GM12878 (cell line): ENCODE data around the gene CINP. TPM values are rescaled to one million over a fixed set of nuclear protein-coding genes. Genes with fewer than 3 reads are reported as not detected.

Source experiments
- CHD1 ChIP-seq: IDR thresholded peaks from 2 replicates; pipeline ENCODE4 v1.6.1; 2012; ENCODE audit warnings: low read depth, low read length, improper control_type of control experiment
- CREB1 ChIP-seq: IDR thresholded peaks from 2 replicates; pipeline ENCODE4 v1.6.1; 2012; ENCODE audit warnings: low read depth, mild to moderate bottlenecking, inconsistent platforms
- EP300 ChIP-seq, 2 experiments: fragments of 150-350 bp in 1 of 2; IDR thresholded peaks; 2 replicates each; pipeline ENCODE4 v1.6.1; 2011 to 2012; ENCODE audit warnings: low read depth in 2 of 2, low read length in 2 of 2, borderline replicate concordance in 1 of 2, improper control_type of control experiment in 1 of 2, inconsistent platforms in 1 of 2; ENCODE audit not compliant: control insufficient read depth in 1 of 2
- PAX5 ChIP-seq: IDR thresholded peaks from 2 replicates; pipeline ENCODE4 v1.6.1; 2011; ENCODE audit warnings: low read depth, low read length, borderline replicate concordance
- PML ChIP-seq: IDR thresholded peaks from 2 replicates; pipeline ENCODE4 v1.6.1; 2012; ENCODE audit warnings: low read length, inconsistent platforms
- SUPT20H ChIP-seq: IDR thresholded peaks from 2 replicates; pipeline ENCODE4 v1.6.1; 2011; ENCODE audit warnings: low read depth, mild to moderate bottlenecking, low read length, moderate library complexity, borderline replicate concordance; ENCODE audit not compliant: control insufficient read depth
- ZNF207 ChIP-seq: fragments of 450-650 bp; IDR thresholded peaks from 2 replicates; pipeline ENCODE4 v1.6.1; 2014; ENCODE audit warnings: antibody characterized with exemption, mild to moderate bottlenecking, borderline replicate concordance
- ZNF24 ChIP-seq: fragments of 450-650 bp; IDR thresholded peaks from 2 replicates; pipeline ENCODE4 v1.6.1; 2017; ENCODE audit warnings: antibody characterized with exemption, mild to moderate bottlenecking
- polyA plus RNA-seq, 11 experiments: library from polyadenylated mRNA; depleted of rRNA in 4 of 11; unstranded in 6 of 11; stranded (reverse) in 5 of 11; fragments of >200 nt; fragmentation: Nextera tagmentation in 4 of 11; fragmentation: Illumina TruSeq in 1 of 11; extraction: Ambion mirVana in 4 of 11; extraction: Trizol in 1 of 11; gene quantifications; 1 replicate in 1 of 11; 2 replicates in 10 of 11; pipeline versions ENCODE4 v1.2.1 to v1.2.3, GENCODE V29; 2011 to 2016; ENCODE audit warnings: inconsistent platforms in 2 of 11, missing spikeins in 2 of 11, low read depth in 1 of 11
- total RNA-seq, 4 experiments: library from RNA; depleted of rRNA in 3 of 4; stranded (reverse); fragments of >200 nt in 3 of 4; fragmentation: Illumina TruSeq in 1 of 4; extraction: Trizol in 1 of 4; gene quantifications; 2 replicates each; pipeline versions ENCODE4 v1.2.1 to v1.2.3, GENCODE V29; 2013 to 2021
- TF ChIP-seq, protein P1 (sequence below): fragments of 450-650 bp; IDR thresholded peaks from 2 replicates; pipeline ENCODE4 v1.6.1; 2017; ENCODE audit warnings: antibody characterized with exemption, mild to moderate bottlenecking, moderate library complexity
- TF ChIP-seq, protein P2 (sequence below): fragments of 450-650 bp; IDR thresholded peaks from 2 replicates; pipeline ENCODE4 v1.6.1; 2017; ENCODE audit warnings: mild to moderate bottlenecking, moderate library complexity
- TF ChIP-seq, protein P3 (sequence below): IDR thresholded peaks from 2 replicates; pipeline ENCODE4 v1.6.1; 2011; ENCODE audit warnings: mild to moderate bottlenecking, low read depth, low read length, moderate library complexity; ENCODE audit not compliant: insufficient replicate concordance
- TF ChIP-seq, protein P4 (sequence below): fragments of 450-650 bp; IDR thresholded peaks from 2 replicates; pipeline ENCODE4 v1.6.1; 2016; ENCODE audit warnings: mild to moderate bottlenecking, moderate library complexity, borderline replicate concordance

The CINP gene
- total and polyA plus RNA-seq, 10 of the 15 experiments (the other 5 are each of a cell fraction or from before 2014, with no cell fraction given) = 45.4 to 73.3 (median 52.9) TPM

DNA sequence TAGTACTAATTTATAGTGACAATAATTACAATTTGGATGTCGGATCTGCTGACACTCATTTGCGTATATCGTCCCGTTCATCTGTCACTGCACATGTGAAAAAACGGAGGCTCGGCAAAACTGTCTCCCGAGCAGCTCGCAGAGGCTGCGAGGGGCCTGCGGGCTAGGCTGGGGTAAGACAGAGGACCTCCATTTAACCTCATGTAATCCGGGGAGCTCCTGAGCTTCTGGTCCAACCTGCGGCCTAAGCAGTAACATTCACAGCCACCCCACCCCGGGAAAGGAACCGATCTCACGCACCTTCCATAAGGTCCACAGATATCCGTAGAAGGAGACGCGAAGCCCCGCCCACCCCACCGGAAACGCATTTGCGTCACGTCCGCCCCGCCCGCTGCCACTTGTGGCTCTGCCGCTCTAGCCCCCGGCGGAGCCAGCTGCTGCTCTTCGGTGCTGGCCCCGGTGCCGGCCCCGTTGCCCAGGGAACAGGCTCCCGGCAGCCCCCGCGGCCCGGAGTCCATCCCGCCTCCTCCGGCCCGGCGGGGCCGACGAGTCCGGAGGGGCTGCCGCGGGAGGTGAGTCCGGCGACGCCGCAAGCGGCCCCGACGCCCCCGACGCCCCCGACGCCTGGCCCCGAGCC lies at the start of gene CINP, which contains the start of gene TECPR2 (continued):
- TF ChIP-seq, protein P1, sequence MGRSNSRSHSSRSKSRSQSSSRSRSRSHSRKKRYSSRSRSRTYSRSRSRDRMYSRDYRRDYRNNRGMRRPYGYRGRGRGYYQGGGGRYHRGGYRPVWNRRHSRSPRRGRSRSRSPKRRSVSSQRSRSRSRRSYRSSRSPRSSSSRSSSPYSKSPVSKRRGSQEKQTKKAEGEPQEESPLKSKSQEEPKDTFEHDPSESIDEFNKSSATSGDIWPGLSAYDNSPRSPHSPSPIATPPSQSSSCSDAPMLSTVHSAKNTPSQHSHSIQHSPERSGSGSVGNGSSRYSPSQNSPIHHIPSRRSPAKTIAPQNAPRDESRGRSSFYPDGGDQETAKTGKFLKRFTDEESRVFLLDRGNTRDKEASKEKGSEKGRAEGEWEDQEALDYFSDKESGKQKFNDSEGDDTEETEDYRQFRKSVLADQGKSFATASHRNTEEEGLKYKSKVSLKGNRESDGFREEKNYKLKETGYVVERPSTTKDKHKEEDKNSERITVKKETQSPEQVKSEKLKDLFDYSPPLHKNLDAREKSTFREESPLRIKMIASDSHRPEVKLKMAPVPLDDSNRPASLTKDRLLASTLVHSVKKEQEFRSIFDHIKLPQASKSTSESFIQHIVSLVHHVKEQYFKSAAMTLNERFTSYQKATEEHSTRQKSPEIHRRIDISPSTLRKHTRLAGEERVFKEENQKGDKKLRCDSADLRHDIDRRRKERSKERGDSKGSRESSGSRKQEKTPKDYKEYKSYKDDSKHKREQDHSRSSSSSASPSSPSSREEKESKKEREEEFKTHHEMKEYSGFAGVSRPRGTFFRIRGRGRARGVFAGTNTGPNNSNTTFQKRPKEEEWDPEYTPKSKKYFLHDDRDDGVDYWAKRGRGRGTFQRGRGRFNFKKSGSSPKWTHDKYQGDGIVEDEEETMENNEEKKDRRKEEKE = no peak
- TF ChIP-seq ZNF24 (no peak), SUPT20H (no peak), CREB1 (peak; percentile 88), PML (0 out of 2 replicates have a peak, but pooled peaks have one; percentile 51), ZNF207 (no peak), CHD1 (no peak), EP300 (IDR thresholded peaks at IDR 0.05; ENCODE audit: borderline replicate concordance in 1 of 2, control insufficient read depth in 1 of 2, low read depth in 2 of 2, low read length in 2 of 2) (no peak), PAX5 (no peak)
- TF ChIP-seq, protein P2, sequence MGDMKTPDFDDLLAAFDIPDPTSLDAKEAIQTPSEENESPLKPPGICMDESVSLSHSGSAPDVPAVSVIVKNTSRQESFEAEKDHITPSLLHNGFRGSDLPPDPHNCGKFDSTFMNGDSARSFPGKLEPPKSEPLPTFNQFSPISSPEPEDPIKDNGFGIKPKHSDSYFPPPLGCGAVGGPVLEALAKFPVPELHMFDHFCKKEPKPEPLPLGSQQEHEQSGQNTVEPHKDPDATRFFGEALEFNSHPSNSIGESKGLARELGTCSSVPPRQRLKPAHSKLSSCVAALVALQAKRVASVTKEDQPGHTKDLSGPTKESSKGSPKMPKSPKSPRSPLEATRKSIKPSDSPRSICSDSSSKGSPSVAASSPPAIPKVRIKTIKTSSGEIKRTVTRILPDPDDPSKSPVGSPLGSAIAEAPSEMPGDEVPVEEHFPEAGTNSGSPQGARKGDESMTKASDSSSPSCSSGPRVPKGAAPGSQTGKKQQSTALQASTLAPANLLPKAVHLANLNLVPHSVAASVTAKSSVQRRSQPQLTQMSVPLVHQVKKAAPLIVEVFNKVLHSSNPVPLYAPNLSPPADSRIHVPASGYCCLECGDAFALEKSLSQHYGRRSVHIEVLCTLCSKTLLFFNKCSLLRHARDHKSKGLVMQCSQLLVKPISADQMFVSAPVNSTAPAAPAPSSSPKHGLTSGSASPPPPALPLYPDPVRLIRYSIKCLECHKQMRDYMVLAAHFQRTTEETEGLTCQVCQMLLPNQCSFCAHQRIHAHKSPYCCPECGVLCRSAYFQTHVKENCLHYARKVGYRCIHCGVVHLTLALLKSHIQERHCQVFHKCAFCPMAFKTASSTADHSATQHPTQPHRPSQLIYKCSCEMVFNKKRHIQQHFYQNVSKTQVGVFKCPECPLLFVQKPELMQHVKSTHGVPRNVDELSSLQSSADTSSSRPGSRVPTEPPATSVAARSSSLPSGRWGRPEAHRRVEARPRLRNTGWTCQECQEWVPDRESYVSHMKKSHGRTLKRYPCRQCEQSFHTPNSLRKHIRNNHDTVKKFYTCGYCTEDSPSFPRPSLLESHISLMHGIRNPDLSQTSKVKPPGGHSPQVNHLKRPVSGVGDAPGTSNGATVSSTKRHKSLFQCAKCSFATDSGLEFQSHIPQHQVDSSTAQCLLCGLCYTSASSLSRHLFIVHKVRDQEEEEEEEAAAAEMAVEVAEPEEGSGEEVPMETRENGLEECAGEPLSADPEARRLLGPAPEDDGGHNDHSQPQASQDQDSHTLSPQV = no peak
- TF ChIP-seq, protein P3, sequence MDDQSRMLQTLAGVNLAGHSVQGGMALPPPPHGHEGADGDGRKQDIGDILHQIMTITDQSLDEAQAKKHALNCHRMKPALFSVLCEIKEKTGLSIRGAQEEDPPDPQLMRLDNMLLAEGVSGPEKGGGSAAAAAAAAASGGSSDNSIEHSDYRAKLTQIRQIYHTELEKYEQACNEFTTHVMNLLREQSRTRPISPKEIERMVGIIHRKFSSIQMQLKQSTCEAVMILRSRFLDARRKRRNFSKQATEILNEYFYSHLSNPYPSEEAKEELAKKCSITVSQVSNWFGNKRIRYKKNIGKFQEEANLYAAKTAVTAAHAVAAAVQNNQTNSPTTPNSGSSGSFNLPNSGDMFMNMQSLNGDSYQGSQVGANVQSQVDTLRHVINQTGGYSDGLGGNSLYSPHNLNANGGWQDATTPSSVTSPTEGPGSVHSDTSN = no peak
- TF ChIP-seq, protein P4, sequence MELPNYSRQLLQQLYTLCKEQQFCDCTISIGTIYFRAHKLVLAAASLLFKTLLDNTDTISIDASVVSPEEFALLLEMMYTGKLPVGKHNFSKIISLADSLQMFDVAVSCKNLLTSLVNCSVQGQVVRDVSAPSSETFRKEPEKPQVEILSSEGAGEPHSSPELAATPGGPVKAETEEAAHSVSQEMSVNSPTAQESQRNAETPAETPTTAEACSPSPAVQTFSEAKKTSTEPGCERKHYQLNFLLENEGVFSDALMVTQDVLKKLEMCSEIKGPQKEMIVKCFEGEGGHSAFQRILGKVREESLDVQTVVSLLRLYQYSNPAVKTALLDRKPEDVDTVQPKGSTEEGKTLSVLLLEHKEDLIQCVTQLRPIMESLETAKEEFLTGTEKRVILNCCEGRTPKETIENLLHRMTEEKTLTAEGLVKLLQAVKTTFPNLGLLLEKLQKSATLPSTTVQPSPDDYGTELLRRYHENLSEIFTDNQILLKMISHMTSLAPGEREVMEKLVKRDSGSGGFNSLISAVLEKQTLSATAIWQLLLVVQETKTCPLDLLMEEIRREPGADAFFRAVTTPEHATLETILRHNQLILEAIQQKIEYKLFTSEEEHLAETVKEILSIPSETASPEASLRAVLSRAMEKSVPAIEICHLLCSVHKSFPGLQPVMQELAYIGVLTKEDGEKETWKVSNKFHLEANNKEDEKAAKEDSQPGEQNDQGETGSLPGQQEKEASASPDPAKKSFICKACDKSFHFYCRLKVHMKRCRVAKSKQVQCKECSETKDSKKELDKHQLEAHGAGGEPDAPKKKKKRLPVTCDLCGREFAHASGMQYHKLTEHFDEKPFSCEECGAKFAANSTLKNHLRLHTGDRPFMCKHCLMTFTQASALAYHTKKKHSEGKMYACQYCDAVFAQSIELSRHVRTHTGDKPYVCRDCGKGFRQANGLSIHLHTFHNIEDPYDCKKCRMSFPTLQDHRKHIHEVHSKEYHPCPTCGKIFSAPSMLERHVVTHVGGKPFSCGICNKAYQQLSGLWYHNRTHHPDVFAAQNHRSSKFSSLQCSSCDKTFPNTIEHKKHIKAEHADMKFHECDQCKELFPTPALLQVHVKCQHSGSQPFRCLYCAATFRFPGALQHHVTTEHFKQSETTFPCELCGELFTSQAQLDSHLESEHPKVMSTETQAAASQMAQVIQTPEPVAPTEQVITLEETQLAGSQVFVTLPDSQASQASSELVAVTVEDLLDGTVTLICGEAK = peak; percentile 87; the same call in 1 of the 2 replicates
